Stimulated activated CD4-positive, alpha-beta T cell treated with anti-CD3 and anti-CD28 coated beads, Interleukin-15, amount 100 ng/mL, for 1 hour (primary cell): ENCODE data around the gene ARPC1A.

Experiments used
- DNase-seq, 2 donors: peaks; one replicate each; pipeline ENCODE4 v3.0.0-alpha.2; 2020; ENCODE audit warnings: low read depth in 1 of 2, low spot score in 1 of 2

The ARPC1A gene

DNA sequence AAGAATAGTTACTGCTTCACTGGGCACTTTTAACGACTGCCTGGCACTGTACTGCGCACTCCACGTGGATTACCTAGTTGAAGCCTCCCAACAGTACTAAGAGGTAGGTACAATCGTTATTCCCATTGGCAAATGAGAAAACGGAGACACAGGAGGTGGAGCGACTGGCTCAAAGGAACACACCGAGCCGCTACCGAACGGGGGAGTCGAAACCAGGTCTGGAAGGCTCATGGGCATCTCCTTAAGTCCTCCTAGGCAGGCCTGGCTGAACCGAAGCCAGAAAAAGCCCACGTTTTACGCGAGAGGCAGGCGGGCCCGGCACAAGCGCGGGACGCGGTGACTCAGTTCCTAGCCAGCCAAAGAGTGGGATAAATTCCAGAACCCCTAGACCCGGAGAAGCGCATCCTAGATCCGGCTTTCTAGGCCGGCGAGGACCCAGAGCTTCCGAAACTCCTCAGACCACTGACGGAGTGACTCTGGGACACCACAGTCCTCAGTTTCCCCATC is 82.2 kb downstream of the ARPC1A start:
- DNase-seq: peak in 1 of 2 donors; percentile 20

DNA sequence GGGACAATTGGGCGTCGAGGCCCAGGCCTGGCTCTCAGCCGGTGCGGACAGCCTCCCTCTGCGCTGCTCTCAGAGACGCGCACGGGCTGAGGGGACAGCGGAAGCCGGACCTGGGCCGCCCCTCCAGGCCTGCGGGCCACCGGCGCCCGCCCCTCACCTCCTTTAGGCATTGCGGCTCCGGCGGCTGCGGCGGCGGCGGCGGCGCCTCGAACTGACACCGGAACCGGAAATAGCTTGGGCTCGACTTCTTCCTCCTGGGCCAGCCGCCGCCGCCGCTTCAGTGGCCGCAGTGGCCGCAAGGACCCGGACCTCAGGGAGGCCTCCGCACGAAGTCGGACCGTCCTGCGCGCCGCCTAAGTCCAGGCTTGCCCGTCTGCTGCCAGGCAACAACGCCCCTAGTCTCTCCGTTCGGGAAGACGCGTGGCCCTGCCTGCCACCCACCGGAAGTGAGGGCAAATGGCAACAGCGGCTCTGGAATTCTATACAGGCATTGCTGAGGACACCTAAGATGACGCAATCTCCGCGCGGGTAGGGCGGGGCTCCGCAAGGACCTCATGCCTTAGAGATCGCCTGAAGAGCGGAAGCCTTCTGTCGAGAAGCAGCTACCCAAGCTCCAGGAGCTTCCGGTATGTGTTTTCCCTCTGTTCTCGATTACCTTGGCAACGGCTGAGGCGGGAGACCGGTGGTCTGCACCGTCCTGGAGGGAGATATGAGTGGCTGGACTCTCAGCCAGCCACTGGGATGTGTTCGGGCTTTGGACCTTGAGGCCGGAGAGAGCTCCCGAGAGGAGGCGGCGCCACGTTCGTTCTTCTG is 82.9 kb downstream of the ARPC1A start, which contains the start of the genes BUD31 and PDAP1:
TSS of gene BUD31 (plus strand) at position 591 of the 813 bp plus-strand sequence. CDS start 2,124 bp downstream, outside the sequence.
TSS of gene PDAP1 (minus strand) at position 219 of the 813 bp plus-strand sequence. CDS start at position 170, 49 bp downstream.
- peak; percentile 83 to 92 for DNase-seq

DNA sequence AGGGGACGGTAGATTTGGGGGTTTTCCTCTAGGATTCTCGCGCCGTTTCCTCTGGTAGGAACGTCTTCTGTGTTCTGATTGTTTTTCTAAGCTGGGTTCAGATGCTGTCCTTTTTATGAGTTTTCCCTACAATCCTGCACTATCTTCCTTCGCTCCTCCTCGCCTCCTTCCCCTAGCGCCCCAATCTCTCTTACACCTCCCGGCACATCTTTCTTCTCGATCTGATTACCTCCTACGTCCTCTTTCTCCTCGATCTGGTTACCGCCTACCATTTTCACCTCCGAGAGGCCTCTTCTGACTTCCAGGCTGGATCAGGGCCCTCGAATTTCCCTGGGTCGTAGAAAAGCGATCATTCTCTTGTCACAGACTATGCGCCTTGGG is 83.5 kb downstream of the ARPC1A start:
- DNase-seq: no peak

DNA sequence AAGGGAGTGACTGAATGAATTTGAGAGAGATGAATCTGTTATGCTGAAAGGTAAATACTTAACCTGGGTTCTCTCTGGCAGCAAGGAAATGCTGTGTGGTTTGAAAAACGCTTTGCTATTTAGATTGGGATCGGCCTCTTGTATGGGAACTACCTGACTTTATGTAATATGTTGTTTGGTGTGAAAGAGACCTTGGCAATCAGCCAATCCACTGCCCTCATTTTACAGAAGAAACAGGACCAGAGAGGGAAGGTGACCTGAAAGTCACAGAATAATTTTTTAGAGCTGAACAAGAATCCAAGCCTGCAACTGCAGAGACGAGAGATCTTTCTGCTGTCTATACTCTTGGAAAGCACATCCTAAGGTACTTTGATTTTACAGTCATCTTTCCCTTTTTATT is 84.1 kb downstream of the ARPC1A start:
- no peak for DNase-seq

DNA sequence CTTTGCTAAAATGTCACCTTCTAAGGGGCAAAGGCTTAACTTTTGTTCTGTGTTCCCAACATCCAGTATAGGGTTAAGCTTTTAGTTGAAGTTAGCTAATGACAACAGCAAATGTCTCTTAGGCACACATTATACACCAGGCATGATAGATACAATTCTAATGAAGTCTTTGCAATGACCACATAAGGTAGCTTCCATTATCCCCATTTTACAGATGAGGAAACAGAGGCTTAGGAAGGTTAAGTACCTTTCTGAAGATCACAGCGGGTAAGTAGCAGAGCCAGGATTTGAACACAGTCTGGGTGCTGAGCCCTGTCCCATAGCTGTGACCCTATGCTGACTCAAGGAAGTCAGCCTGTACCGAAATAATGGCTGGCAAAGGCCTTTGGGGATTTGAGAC is 84.9 kb downstream of the ARPC1A start:
- DNase-seq: no peak

DNA sequence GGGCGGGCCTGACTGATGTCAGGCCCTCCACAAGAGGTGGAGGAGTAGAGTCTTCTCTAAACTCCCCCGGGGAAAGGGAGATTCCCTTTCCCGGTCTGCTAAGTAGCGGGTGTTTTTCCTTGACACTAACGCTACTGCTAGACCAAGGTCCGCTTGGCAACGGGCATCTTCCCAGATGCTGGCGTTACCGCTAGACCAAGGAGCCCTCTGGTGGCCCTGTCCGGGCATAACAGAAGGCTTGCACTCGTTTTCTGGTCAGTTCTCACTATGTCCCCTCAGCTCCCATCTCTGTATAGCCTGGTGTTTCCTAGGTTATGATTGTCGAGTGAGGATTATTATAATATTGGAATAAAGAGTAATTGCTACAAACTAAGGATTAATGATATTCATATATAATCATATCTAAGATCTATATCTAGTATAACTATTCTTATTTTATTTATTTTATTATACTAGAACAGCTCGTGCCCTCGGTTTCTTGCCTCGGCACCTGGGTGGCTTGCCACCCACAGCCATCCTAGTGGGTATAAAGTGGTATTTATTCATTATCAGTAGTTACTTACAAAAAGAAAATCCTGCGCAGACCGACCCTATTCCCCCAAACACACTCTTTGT is 89.9 kb downstream of the ARPC1A start:
- peak in 1 of 2 donors; percentile 16 for DNase-seq
